Activated T-helper 1 cell treated with anti-CD3 and anti-CD28 coated beads, Interleukin-2, amount 50 U/mL, for 16 hours (primary cell): ENCODE results near the gene CELSR2.

Experiments
- DNase-seq, 2 donors: peaks; one replicate each; pipeline ENCODE4 v3.0.0-alpha.2; 2020; ENCODE audit warnings: low read depth in 1 of 2, low spot score in 1 of 2

The CELSR2 gene

DNA sequence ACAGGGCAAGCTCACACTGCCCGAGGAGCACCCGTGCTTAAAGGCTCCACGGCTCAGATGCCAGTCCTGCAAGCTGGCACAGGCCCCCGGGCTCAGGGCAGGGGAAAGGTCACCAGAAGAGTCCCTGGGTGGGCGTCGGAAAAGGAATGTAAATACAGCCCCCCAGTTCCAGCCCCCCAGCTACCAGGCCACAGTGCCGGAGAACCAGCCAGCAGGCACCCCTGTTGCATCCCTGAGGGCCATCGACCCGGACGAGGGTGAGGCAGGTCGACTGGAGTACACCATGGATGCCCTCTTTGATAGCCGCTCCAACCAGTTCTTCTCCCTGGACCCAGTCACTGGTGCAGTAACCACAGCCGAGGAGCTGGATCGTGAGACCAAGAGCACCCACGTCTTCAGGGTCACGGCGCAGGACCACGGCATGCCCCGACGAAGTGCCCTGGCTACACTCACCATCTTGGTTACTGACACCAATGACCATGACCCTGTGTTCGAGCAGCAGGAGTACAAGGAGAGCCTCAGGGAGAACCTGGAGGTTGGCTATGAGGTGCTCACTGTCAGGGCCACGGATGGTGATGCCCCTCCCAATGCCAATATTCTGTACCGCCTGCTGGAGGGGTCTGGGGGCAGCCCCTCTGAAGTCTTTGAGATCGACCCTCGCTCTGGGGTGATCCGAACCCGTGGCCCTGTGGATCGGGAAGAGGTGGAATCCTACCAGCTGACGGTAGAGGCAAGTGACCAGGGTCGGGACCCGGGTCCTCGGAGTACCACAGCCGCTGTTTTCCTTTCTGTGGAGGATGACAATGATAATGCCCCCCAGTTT lies 1.3 kb downstream of the CELSR2 start:
- DNase-seq, result no peak

DNA sequence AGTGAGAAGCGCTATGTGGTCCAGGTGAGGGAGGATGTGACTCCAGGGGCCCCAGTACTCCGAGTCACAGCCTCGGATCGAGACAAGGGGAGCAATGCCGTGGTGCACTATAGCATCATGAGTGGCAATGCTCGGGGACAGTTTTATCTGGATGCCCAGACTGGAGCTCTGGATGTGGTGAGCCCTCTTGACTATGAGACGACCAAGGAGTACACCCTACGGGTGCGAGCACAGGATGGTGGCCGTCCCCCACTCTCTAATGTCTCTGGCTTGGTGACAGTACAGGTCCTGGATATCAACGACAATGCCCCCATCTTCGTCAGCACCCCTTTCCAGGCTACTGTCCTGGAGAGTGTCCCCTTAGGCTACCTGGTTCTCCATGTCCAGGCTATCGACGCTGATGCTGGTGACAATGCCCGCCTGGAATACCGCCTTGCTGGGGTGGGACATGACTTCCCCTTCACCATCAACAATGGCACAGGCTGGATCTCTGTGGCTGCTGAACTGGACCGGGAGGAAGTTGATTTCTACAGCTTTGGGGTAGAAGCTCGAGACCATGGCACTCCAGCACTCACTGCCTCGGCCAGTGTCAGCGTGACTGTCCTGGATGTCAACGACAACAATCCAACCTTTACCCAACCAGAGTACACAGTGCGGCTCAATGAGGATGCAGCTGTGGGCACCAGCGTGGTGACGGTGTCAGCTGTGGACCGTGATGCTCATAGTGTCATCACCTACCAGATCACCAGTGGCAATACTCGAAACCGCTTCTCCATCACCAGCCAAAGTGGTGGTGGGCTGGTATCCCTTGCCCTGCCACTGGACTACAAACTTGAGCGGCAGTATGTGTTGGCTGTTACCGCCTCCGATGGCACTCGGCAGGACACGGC lies 2.2 kb downstream of the CELSR2 start:
- no peak for DNase-seq

- no peak for DNase-seq
Measured at GRCh38 chr1:109252167-109252892, 3.0 kb downstream of the CELSR2 start.

DNA sequence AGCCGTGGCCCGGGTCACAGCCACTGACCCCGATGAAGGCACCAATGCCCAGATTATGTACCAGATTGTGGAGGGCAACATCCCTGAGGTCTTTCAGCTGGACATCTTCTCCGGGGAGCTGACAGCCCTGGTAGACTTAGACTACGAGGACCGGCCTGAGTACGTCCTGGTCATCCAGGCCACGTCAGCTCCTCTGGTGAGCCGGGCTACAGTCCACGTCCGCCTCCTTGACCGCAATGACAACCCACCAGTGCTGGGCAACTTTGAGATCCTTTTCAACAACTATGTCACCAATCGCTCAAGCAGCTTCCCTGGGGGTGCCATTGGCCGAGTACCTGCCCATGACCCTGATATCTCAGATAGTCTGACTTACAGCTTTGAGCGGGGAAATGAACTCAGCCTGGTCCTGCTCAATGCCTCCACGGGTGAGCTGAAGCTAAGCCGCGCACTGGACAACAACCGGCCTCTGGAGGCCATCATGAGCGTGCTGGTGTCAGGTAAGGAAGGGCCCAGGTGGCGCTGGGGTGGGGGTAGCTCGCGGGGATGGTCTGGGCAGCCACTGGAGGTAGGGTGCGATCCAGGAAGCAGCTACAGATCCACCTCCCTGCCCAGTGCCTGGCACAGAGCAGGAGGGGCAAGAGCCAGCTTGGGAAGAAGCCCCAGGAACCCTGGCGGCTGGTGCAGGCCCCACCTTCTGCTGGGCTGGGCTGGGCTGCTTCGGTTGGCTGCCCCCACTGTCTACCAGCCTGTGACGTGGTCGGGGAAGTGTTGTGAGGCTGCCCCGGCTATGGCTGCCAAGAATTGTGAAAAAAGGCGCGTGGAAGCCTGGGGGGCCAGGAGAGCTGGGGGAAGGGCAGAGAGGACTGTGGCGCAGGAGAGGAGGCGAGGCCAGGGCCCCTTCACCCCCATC lies 3.8 kb downstream of the CELSR2 start:
- DNase-seq, result no peak

DNA sequence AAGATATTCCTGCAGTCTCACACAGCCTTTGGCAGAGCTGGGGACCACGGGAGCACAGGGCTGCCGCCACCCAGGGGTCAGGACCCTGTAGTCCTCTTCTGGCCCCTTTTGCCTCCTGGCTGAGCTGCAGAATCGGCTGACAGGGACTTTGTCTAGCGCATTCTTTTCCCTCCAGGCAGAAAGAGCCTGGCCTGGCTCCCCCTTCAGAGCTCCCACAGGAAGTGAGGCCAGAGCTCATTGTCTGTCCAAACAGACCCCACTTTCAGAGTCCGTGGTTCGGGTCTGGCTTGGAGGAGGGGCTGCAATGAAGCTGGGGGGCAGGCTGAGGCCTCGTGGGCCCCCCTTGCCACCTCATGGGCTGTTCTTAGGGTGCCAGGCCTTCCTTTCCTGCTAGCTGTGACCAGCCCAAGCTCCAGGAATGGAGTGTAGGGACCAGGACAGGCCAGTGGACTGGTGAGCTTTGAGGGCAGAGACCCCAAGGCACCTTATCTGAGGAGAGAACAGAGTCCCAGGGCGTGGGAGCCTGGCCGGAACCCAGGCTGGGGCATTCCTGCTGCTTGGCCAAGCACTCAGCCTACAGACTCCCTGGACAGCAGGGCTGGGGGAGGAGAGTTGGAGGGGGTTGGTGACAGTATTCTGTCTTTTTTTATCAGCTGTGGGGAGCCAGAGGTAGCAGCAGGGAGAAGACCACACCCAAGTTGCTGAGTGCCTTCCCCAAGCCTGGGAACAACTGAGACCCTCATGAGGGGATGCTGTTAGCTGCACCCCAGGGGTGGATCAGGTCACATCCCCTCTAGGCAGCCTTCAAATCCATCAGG lies 4.7 kb downstream of the CELSR2 start:
- no peak for DNase-seq

- DNase-seq, result no peak
Measured at GRCh38 chr1:109254621-109255096, 5.3 kb downstream of the CELSR2 start.

DNA sequence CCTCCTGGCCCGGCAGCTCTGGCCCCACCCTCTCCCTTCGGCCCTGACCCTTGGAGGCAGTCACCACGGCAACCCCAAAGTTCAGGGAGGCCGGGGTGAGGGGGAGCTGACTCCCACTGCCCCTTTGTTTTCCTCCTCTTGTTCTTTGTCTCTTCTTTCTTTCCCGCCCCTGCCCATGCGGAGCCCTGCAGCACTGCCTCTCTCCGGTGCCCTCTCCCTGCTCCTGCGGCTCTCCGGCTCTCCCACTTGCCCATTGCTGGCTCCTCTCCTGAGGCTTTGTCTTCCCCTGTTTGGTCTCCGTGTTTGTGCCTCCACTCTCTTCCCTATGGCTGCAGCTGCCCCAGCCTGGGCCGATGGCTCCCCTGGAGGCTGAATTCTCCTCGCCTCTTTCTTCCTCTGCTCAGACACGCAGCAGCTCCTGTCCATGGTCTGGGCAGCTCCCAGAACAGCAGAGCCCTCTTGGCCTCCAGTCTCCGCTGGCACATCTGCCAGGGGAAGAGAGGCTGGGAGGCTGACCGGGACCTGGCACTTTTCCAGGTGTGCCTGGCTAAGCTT lies 5.8 kb downstream of the CELSR2 start:
- no peak for DNase-seq

GRCh38 chr1:109255678-109256077 lies 6.3 kb downstream of the CELSR2 start:
- no peak for DNase-seq

GRCh38 chr1:109256085-109256484 lies 6.7 kb downstream of the CELSR2 start:
- no peak for DNase-seq

- DNase-seq, result no peak
Measured at GRCh38 chr1:109256971-109257681, 7.8 kb downstream of the CELSR2 start.

DNA sequence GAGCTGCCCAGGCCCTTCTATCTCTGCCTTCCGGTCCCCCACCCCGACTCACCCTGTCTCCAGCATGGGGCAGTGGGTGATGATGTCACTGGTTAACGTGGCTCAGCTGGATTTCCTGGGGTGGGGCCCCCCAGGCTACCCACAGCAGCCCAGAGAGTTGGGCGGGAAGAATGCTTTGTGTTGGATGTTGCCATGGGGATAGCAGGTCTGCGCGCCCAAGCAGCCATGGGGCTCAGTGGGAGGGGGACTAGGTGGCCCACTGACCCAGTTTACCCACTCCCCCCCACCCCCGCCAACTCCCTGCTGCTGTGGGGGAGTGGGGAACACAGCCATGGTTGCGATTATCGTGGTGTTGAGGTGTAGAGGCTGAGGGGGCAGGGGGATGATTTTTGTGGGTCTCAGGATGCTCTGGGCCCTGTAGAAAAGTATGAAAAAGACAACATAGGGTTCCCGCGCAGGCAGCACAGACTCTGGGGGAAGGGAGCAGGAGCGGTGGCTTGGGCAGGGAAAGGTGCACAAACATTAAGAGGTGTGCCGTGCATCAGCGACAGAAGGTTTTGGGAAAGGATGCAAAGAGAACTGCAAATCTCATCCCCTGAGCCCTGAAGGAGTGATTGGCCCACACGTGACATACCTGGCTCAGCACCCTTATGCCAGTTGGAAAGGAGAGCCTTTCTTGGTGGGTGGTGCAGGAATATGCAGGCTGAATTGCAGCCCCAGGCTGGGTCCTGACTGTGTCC lies 8.5 kb downstream of the CELSR2 start:
- DNase-seq, result no peak

- no peak for DNase-seq
Measured at GRCh38 chr1:109258481-109259466, 9.4 kb downstream of the CELSR2 start.

DNA sequence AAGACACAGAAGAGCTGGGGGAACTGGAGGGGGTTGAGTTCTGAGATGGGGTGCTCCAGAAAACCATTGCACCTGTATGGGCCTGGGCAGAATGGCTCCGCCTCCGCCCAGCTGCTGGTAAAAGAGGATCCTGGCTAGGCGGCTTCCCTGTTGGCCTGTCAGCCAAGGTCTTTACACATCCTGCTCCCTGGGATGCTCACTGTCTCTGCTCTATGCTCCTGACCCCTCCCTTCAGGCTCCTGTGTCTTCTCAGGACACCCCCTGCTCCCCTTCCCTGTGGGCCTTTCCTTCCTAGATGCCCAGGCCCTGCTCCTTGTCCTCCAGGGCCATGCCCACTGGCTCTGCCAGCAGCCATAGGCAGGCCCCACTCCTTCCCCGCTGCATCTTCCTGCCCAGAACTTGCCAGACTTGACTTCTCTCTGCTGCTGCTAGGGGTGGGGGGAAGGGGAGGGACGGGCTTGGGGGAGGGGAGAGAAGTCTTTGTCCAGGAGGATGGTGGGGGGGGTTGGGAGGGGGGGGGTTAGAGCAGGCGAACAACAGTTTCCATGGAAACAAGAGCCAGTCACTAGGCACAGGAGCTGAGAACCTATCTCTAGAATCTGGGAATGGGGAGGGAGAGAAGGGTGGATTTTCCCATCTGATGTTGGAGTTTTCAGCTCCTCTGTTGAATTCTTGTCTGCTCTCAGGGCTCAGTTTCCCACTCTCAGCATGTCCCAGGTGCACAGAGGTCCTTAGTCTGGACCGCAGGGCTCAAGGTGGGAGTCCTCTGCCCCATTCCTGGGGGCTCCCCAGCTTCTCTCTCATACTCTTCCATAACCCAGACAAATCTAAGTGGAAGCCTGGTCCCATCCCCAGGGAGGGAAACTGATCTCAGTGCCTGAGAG lies 10.6 kb downstream of the CELSR2 start:
- DNase-seq, result no peak

DNA sequence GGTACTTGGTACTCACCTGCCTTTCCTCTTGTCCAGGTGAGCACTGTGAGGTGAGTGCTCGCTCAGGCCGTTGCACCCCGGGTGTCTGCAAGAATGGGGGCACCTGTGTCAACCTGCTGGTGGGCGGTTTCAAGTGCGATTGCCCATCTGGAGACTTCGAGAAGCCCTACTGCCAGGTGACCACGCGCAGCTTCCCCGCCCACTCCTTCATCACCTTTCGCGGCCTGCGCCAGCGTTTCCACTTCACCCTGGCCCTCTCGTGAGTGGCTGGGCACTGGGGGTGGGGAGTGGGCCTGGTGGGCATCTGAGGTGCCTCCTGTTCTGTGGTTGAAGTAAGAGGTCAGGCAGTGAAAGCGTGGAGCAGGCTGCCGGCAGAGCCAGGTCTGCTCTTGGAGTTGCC lies 11.7 kb downstream of the CELSR2 start:
- DNase-seq, result no peak

- DNase-seq, result no peak
Measured at GRCh38 chr1:109261578-109261977, 12.2 kb downstream of the CELSR2 start.
